Inflammatory macrophage (primary cell): Measurements from ENCODE around the gene TIAM1.

Experiments used
- DNase-seq, 2 donors: peaks; one replicate each; pipeline ENCODE4 v3.0.0-alpha.2; 2020 to 2022

The TIAM1 gene

DNA sequence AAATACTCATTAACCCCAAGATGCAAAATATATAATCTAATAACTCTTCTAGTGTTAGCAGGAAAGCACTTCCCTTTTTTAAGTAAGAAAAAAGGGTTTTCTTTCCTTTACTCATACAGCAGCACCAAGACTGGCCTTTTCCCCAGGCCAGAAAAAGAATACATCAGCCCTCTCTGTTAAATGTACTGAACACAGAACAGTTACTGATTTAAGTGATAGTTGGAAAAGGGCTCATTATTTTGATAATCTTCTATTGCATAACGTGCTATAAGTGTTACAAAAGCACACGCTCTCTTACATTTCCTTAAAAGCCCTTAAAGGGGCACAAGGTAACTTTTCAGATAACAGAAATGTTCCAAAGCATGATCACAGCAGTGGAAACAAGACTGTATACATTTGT, 142.9 kb downstream of the TIAM1 start:
- DNase-seq = no peak

DNA sequence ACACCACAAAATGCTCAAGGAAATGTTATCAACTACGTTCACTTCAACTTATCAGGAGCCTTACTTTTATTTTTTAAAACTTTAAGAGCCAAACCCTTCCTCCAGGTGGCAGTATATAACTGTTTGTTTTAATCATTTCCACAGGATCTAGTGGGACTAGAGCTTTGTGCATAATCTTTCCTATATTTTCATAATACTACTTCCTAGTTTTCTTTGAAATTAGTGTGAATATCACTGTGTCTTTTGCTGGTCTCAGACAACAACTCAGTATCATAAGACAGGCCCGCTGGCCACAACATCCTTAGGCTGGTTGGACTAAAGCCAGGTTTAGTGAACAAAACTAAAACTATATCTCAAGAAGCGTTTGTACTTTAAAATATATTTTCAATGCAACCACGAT, 145.5 kb downstream of the TIAM1 start:
- DNase-seq = peak; percentile 83 to 90

DNA sequence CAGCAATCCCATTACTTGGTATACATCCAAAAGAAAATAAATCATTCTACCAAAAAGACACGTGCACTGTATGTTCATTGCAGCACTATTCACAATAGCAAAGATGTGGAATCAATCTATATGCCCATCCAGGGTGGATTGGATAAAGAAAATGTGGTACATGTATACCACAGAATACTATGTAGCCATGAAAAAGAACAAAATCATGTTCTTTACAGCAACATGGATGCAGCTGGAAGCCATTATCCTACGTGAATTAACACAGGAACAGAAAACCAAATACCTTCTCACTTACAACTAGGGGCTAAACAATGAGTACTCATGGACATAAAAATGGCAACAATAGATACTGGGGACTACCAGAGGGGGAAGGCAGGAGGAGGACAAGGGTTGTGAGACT, 147.3 kb downstream of the TIAM1 start:
- no peak for DNase-seq

DNA sequence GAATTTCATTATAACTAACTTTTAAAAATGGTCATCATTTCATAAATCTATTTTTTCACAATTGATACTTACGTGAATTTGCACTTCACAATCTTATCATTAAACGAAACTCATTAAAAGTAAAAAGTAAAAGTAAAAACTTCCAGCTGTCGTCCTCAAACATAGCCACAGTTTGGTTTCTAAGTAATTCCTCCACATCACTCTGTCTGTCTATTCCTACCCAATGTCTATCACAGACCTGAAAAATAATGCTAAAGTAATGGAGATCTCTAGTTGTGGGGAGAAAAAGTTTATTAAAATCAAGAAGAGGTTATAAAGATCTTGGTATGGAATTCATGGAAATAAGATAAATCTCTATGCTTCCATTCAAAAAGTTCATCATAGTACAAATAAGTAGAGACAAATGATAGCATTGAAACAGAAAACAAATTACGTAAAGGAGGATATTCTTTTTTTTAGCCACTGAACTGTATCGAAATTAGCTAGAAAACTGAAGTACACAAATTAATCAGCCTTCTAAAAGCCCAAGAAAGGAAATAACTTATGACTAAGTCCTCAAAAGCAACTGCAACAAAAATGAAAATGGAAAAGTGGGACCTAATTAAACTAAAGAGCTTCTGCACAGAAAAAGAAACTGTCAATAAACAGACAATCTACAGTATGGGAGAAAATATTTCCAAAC, 148.6 kb downstream of the TIAM1 start:
- DNase-seq = no peak

DNA sequence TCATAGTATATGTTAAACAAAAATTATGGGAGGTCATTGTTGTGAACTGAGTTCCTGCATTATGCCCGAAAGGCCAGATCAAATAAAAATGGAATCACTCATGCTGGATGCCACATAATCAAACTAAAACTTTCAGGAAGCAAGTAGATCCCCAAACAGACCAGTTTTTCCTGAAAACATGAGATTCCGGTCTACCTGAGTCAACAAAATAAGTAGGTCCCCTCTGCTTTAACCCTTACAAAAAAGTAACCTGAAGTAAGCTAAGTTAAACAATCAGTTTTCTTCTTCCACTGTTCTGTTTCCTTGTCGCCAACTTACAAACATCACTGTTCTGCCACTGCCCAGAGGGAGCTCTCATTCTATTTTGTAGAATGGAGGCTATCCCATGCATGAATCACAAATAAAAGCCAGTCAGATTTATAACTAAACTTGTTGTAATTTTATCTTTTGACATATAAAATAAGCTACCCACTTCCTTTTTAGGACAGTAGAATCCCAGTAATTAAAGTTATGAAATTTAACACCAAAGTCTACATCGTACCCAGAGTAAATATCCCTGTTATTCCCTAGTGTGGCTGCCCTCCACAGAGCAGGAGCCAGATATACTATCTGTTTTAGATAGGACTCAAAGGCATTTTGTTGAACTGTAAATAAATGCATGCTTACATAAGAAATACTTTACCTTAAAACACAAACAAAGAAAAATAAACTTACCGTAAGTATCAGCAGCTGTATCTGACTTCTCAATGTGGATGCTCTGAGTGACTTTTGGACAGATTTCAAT, 149.4 kb downstream of the TIAM1 start:
- DNase-seq = no peak

DNA sequence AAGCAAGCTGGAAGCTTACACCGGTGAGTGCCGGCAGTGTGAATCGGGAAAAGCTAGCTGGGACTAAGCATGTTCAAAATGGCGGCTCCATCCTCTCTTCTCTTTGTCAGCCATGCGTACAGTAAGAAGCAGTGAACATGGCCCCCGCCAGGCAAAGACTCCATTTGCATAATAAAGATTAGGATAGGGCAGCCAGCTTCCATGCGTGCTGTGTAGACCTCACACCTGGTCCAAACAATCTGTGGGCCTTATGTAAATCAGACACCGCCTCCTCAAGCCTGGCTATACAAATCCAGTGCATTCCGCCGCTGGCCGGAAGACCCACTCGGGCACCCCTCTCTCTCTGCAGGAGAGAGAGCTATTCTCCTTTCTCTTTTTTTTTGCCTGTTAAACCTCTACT, 150.3 kb downstream of the TIAM1 start:
- no peak for DNase-seq

DNA sequence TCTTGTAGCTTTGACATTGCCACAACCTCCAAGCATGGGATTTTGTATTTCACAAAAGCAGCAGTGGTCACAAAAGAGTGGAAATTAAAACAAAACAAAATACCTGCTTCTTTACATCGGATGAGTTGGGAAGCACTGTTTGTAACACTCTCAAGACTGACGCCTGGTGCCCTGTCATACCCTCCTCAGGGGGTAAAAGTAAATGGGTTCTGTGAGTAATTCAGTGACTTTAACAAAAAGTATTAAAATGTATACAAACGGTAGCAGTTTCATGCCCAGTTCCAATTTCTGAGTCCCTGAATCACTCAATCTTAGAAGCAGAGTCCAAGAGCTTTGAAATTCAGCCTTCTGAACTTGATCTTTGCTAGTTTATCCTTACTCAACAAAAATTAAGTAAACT, 152.5 kb downstream of the TIAM1 start:
- DNase-seq = no peak

DNA sequence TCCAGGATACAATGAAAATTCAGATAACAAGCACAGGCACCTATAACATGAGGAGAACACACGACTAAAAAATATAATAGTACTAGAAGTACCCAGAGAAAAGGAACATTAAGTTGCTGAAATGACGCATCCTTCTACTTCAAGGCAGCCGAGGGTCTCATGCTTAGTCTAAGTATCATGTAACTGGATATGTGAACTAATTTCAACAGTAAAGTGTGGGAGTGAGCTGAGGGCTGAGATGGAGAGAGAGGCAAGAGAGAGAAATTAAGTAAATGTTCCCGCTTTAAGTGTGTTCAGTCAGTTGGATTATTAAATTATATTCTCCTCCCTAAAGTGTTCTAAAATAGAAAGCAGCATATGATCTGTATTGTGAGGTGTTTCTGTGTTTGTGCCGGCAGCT, 153.5 kb downstream of the TIAM1 start:
- DNase-seq = no peak

DNA sequence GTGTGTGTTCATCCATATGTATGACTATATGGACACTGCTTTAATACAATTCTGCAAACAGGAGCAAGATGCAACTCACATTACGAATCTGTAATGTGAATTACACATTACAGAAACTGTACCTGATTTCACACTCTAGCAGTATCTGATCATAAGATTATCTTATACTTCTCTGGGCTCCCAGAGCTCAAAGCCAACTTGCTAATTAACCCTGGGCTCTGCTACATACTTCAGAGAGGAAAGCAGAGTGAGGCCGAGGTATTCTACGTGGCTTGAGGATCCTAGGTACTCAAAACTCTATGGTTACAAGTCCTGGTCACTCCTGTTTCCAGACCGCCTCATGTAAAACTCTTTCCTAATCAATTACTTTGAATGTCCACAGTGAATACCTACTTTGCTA, 156.6 kb downstream of the TIAM1 start:
- DNase-seq = no peak

DNA sequence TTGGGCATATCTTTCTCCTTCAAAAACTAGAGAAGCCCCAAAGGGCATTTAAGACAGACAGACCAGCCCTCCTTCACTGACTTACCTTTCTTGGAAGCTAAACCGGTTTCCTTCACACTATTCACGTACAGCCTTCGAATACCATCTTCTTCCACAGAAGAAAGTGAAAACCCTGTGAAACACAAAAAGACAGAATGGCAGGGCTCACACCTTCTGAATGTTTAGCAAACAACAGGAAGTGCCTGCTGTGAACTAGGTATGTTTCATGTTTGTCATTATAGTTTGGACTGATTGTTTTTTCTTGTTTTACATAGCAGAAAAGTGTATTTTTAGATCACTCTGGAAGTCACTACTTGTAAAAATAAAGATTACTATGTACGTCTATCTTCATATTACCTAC, 157.1 kb downstream of the TIAM1 start:
- DNase-seq = no peak

DNA sequence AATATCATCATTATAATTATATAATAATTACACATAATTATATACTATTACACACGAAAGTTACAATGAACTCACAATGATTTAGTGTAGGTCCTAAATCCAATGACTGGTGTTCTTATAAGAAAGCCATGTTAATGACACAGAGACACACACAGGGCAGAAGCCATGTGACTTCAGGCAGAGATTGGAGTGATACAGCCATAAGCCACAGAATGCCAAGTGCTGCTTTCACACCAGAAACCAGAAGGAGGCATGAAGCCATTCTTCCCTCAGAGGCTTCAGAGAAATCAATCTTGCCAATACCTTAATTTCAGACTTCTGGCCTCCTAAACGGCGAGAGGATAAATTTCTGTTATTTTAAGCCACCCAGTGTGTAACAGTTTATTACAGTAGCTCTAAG, 158.4 kb downstream of the TIAM1 start:
- DNase-seq = no peak

DNA sequence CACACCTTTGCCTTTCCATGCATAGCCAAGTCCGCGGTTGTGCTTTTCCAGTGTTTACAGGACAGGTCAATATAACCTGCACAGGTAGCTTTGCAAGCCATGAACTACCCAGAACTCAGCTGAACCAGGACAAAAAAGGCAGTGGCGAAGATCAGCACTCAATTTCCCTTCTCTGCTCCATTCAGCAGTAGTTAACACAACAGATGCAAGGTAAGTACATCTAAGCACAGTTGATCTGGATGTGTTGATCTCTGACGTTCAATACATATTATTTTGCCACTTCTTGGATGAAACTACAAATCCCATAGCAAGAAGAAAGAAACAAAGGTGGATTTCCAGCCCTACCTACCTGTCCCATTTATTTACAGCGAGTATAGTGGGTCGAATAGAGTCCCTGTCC, 159.2 kb downstream of the TIAM1 start:
- no peak for DNase-seq

DNA sequence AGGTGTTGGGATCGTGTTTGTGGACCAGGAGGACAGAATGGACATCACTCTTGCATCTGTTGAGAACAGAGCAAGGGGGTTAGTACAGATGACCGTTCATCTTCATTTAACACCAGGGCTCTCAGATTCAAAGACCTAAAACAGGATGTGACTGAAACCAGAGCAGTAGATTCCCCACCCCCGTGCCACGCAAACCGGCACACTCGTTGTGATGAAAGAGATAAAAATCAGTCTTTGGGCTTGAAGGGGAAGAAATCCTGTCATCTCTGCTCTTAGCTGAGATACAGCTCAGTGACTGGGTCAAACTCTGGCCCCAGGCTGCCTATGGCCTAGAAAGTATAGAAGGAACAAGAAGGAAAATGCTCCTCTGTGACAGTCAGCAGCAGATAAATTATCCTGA, 159.6 kb downstream of the TIAM1 start:
- peak in 1 of 2 donors; percentile 65 for DNase-seq

DNA sequence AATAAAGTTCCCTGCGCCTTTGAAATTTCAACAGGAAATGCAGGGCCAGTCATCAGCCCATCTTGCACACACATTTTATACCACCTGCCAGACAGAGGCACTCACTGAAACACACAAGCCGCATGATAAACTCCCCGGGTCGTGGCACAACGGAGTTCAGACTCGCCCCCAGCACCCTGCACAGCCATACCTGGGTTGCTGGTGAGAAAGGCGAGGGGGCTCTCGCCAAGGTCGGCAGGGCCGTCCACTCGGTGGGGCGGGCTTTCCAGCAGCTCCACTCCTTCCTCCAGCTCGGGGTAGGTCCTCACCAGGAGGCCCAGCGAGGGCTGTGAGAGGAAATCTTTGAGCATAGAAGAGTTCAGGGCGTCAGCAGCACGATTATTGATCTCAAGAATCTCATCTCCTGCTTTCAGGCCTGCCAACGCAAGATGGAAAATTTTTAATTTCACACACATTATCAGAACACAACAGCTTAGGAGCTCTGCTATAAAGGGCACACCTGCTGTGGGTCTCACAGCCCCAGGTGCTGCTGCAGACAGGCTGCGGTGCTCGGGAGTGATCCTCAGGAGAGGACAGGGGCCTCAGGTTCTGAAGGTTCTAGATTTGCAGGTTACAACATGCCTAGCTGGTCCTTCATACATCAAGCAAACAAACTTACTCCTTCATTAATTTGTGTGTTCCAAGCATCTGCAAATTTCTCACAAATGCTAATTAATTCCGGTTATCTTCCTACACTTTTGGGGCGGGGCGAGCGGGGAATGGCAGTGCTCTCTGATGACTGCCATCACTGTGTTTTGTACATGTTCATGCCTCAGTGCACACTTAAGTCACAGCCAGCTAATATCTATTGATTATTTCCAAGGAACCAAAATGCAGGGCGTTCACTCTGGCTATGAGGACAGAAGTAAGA, 161.6 kb downstream of the TIAM1 start:
- DNase-seq = no peak

DNA sequence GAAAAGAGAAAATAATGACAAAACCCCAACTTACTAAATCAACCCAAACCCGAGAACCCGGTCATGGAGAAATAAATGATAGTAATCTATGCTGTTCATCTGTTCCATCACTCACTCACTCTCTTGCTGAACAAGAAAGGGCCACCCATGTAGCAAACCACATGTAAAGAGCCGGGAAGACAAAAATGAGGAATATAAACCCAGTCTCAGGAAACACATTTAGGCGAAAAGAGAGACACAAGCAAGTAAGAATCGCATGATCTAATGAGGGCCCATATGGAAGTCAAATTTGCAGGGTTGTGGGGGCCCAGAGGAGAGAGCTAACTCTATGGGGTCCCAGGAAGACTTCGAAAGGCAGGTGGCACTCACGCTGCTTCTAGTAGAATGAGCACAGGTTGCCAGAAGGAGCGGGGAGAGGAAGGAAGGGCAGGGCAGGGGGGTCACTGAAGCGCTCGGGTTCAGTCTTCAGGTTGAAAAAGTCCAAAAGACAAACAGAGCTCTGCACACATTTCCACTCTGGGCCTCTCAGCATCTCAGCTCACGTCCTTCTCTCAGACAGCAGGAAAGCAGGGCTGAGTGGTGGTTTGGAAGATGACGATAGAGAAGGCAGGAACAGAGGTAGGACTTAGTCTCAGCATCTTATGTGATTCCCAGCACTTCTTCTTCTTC, 162.8 kb downstream of the TIAM1 start:
- DNase-seq = no peak

DNA sequence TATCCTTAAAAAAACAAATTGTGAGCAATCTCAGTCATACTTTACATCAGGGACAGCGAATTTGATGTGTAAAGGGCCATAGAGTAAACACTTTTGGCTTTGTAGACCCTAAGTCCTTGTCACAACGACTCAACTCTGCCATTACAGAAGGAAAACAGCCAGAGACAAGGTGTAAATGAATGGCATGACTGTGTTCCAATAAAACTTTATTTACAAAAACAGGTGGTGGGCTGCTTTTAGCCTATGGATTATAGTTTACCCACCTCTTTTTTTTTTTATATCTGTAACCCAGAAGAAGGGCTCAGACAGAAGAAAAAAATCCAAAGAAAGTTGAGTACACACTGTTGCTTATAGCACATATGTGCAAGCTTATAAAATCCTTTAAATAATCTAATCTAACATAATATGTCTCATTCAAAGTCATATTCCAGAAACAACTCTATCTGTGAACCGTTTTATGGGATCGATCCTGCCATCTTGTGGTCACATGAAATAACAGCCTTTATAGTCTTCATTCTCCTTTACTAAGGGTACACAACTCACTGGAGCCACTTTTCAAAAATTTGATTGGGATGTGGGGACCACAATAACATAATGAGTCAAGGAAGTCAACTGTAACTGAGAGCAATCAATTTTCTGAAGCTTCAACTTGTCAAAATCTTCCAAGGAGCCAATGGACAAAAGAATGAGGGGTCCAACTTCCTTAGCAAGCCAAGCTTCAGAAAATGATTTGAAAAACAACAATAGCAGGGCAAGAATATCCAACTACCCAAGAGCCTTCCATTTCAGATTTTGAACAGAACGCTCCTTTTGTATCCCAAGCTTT, 163.6 kb downstream of the TIAM1 start:
- DNase-seq = peak; percentile 51 to 64

DNA sequence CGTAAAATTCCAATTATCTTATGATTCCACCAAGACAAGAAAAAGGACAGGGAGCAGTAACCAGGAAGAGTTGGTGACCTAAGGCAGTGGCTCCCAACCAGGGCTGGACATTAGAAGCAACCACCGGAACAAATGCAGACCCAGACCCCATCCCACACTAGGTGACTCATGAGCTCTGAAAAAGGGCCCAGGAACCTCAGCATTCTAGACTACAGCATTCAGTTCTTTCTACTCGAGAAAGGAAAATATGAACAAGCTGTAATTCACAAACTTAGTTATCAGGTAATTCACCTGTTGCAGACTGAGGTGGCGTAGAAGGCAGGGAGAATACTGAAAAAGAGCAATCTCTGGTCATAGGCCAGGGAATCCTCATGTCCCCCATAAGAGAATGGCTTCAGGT, 167.3 kb downstream of the TIAM1 start:
- no peak for DNase-seq

DNA sequence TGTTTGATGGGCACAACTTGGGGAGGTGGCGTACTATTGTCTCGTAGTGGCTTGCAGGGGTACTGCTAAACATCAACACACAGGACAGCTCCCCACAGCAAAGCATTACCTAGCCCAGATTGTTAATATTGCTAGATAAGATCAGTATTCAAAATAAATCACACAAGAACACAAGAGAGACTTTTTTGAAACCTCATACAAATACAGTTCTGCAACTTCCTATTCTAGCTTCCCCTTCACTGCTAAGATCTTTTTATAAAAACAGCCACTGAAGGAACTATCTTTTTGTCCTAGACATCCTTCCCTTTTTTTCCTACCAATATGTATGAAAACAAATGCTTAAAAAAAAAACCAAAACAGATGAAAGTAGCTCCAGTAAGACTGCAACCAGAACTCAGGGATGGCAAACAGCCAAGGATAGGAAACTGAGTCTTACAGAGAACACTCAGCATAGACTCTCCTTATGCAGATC, 167.9 kb downstream of the TIAM1 start:
- DNase-seq = peak; percentile 51 to 80

DNA sequence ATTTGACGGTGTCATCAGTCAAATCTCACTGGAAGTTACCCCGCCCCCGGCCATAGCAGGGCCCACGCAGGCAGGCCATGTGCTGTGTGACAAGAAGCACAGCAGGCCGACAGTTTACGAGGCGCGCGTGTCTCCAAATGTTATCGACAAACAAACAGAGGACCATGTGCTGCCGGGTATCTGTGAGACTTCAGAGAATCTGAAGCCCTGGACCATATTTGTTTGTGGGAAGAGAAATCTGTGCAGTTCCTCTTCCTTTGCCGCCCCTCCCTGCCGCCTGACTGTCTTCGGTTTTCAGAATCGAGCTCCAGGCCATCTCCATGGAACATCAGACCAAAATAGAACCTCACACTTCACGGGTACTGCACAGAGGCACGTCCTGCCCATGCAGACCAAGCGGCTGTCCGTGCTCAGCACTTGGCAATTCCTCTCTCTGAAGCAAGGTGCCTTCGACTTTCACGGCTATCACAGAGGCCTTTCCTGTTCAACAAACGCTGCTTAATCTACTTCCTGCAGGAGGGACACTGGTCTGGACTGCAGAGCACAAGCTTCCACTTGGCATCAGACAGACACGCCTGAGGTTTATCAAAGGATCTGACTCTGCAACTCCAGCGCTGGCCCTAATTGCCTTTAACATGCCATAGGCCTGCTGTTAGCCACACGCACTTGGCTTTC, 170.0 kb downstream of the TIAM1 start:
- peak; percentile 35 to 75 for DNase-seq

DNA sequence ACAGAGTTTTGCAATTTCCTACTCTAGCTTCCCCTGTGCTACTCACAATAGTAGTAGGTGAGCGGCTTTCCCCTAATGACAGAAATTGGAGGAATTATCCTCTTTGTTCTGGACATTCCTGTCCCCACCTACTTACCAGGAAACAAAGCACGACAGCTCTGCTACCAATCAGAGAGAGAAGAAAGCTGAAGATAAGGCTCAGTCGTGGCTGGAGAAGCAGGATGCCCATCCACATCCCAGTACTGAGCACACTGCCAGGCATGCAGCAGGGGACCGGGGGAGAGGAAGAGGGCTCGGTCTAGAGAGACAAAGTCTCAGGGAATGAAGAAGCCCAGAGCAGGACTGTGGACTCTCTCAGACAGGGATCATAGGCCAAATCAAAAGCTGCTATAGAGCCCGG, 171.7 kb downstream of the TIAM1 start:
- DNase-seq = no peak
